ENCODE data around the gene CYP27C1. TPM values are rescaled to one million over a fixed set of nuclear protein-coding genes. Genes with fewer than 3 reads are reported as not detected.
"Not testable (repeated sequence)": the region's sequence is repeated elsewhere in the genome, so short reads cannot be mapped to it uniquely, and the experiment has no call there.

Gene CYP27C1
- total and polyA plus RNA-seq, 7 donors: 0.27 to 0.83 (median 0.58) TPM; not detected in 1

GRCh38 chr2:127239395-127239794 lies 19.3 kb upstream of the CYP27C1 start:
- Histone ChIP-seq H3K9me3 (peaks cover 0 to 4% (median 0%) of the 10 kb centered on the region in 4 donors), H3K4me1 (no peaks in the 10 kb centered on the region), H3K36me3 (no peaks in the 10 kb centered on the region), H3K4me3 (no peak overlapping the region), H3K27me3 (no peaks in the 10 kb centered on the region), H3K27ac (no peak overlapping the region)
- WGBS, 2 donors: 98 to 99% methylated on average over 1 of the region's 1 CpG
- DNase-seq: no peak
- intact Hi-C loops (cut with DNase I): no loop called here
- no peak for TF ChIP-seq POLR2A (IDR thresholded peaks at IDR 0.05)
- TF ChIP-seq CTCF (IDR thresholded peaks at IDR 0.05): no peak
- no peak for TF ChIP-seq EP300 (IDR thresholded peaks at IDR 0.05)
- TF ChIP-seq POLR2AphosphoS5 (IDR thresholded peaks at IDR 0.05): no peak

GRCh38 chr2:127237768-127238167 lies 17.7 kb upstream of the CYP27C1 start:
- H3K27ac ChIP-seq; DNase-seq; H3K9me3 ChIP-seq; H3K4me1 ChIP-seq; H3K27me3 ChIP-seq; H3K36me3 ChIP-seq; H3K4me3 ChIP-seq; intact Hi-C loops (cut with DNase I): not testable (repeated sequence)
- WGBS, 2 donors: 61 to 73% methylated on average over 2 of the region's 2 CpGs

GRCh38 chr2:127235082-127235702 lies 15.1 kb upstream of the CYP27C1 start:
- DNase-seq: no peak
- Histone ChIP-seq H3K4me1 (peaks cover 0 to 5% (median 3%) of the 10 kb centered on the region in 4 donors), H3K4me3 (no peak overlapping the region), H3K36me3 (no peaks in the 10 kb centered on the region), H3K27ac (no peak overlapping the region), H3K27me3 (no peaks in the 10 kb centered on the region), H3K9me3 (peaks cover 0 to 4% (median 0%) of the 10 kb centered on the region in 4 donors)
- intact Hi-C loops (cut with DNase I): no loop called here
- no peak for TF ChIP-seq POLR2AphosphoS5 (IDR thresholded peaks at IDR 0.05)
- no peak for TF ChIP-seq CTCF (IDR thresholded peaks at IDR 0.05)
- no peak for TF ChIP-seq POLR2A (IDR thresholded peaks at IDR 0.05)
- TF ChIP-seq EP300 (IDR thresholded peaks at IDR 0.05): no peak
- 92 to 97% methylated on average over 6 of the region's 6 CpGs for WGBS, 2 donors

GRCh38 chr2:127233710-127234109 lies 13.6 kb upstream of the CYP27C1 start:
- H3K27ac ChIP-seq: no peak overlapping the region
- 93% methylated on average over 8 of the region's 8 CpGs for WGBS, 2 donors
- H3K4me1 ChIP-seq: peaks cover 0 to 5% (median 3%) of the 10 kb centered on the region in 4 donors
- no peaks in the 10 kb centered on the region for H3K36me3 ChIP-seq
- no peak overlapping the region for H3K4me3 ChIP-seq
- no peaks in the 10 kb centered on the region for H3K27me3 ChIP-seq
- DNase-seq: no peak
- intact Hi-C loops (cut with DNase I): no loop called here
- H3K9me3 ChIP-seq: peaks cover 0 to 4% (median 0%) of the 10 kb centered on the region in 4 donors
- no peak for TF ChIP-seq EP300 (IDR thresholded peaks at IDR 0.05)
- no peak for TF ChIP-seq POLR2AphosphoS5 (IDR thresholded peaks at IDR 0.05)
- TF ChIP-seq CTCF (IDR thresholded peaks at IDR 0.05): no peak

GRCh38 chr2:127231130-127231865 lies 11.2 kb upstream of the CYP27C1 start:
- H3K4me3 ChIP-seq: no peak overlapping the region
- WGBS, 2 donors: 39 to 73% methylated on average over 6 of the region's 6 CpGs
- no peak for DNase-seq
- peaks cover 0 to 12% (median 8%) of the 10 kb centered on the region in 4 donors for H3K4me1 ChIP-seq
- peaks cover 0 to 5% (median 0%) of the 10 kb centered on the region in 4 donors for H3K9me3 ChIP-seq
- no peaks in the 10 kb centered on the region for H3K27me3 ChIP-seq
- no peak overlapping the region for H3K27ac ChIP-seq
- TF ChIP-seq CTCF (IDR thresholded peaks at IDR 0.05) (no peak), POLR2AphosphoS5 (IDR thresholded peaks at IDR 0.05) (peak in 2 of 4 donors; percentile 27 to 32)
- intact Hi-C loops (cut with DNase I): no loop called here
- H3K36me3 ChIP-seq: no peaks in the 10 kb centered on the region
